HepG2 (cell line): Measurements from ENCODE around the gene NCOR2. TPM values are rescaled to one million over a fixed set of nuclear protein-coding genes. Genes with fewer than 3 reads are reported as not detected.

Experiments used
- BATF2 ChIP-seq: sonication (generic); formaldehyde crosslinking; IDR thresholded peaks from 2 replicates; pipeline ENCODE4 v1.8.0; 2022; ENCODE audit warnings: mild to moderate bottlenecking, missing genetic modification reagents, moderate library complexity
- BRF2 ChIP-seq: sonication (generic); formaldehyde crosslinking; IDR thresholded peaks from 2 replicates; pipeline ENCODE4 v1.8.1; 2022; ENCODE audit warnings: mild to moderate bottlenecking, missing genetic modification reagents
- CREM ChIP-seq, 2 experiments: sonication (generic) in 1 of 2; formaldehyde crosslinking in 1 of 2; IDR thresholded peaks; 2 replicates each; pipeline versions ENCODE4 v1.4.0 to v1.6.1; 2016 to 2020; ENCODE audit warnings: antibody characterized with exemption in 1 of 2, mild to moderate bottlenecking in 1 of 2, missing genetic modification reagents in 1 of 2
- CTCF ChIP-seq: sonication (generic); formaldehyde crosslinking; IDR thresholded peaks from 2 replicates; pipeline ENCODE4 v1.5.0; 2020; ENCODE audit warnings: mild to moderate bottlenecking, missing genetic modification reagents, moderate library complexity
- HNF4G ChIP-seq, 2 experiments: sonication (generic) in 1 of 2; formaldehyde crosslinking in 1 of 2; IDR thresholded peaks; 2 replicates each; pipeline versions ENCODE4 v1.4.0 to v1.6.1; 2011 to 2020; ENCODE audit warnings: borderline replicate concordance in 2 of 2, low read depth in 2 of 2, mild to moderate bottlenecking in 2 of 2, low read length in 1 of 2, missing genetic modification reagents in 1 of 2, moderate library complexity in 1 of 2
- IKZF1 ChIP-seq: fragments of 450-650 bp; IDR thresholded peaks from 2 replicates; pipeline ENCODE4 v1.7.1; 2016
- MLXIP ChIP-seq: sonication (generic); formaldehyde crosslinking; IDR thresholded peaks from 2 replicates; pipeline ENCODE4 v1.9.0; 2021; ENCODE audit warnings: missing genetic modification reagents, borderline replicate concordance
- RFX5 ChIP-seq: IDR thresholded peaks from 2 replicates; pipeline ENCODE4 v1.6.1; 2011; ENCODE audit warnings: low read depth, low read length, improper control_type of control experiment
- ZHX1 ChIP-seq: sonication (generic); formaldehyde crosslinking; IDR thresholded peaks from 2 replicates; pipeline ENCODE4 v1.8.1; 2022; ENCODE audit warnings: low read depth, mild to moderate bottlenecking, missing genetic modification reagents
- ZNF251 ChIP-seq: sonication (generic); formaldehyde crosslinking; IDR thresholded peaks from 2 replicates; pipeline ENCODE4 v1.9.0; 2021; ENCODE audit warnings: mild to moderate bottlenecking, missing genetic modification reagents
- ZNF292 ChIP-seq: sonication (generic); formaldehyde crosslinking; IDR thresholded peaks from 2 replicates; pipeline ENCODE4 v1.8.1; 2022; ENCODE audit warnings: mild to moderate bottlenecking, low read depth, missing genetic modification reagents, borderline replicate concordance
- ZNF740 ChIP-seq: sonication (generic); formaldehyde crosslinking; IDR thresholded peaks from 2 replicates; pipeline ENCODE4 v1.4.0; 2020; ENCODE audit warnings: missing genetic modification reagents
- ZNF770 ChIP-seq: sonication (generic); formaldehyde crosslinking; IDR thresholded peaks from 2 replicates; pipeline ENCODE4 v1.5.0; 2020; ENCODE audit warnings: mild to moderate bottlenecking, missing genetic modification reagents
- ZNF772 ChIP-seq: sonication (generic); formaldehyde crosslinking; IDR thresholded peaks from 2 replicates; pipeline ENCODE4 v1.5.0; 2020; ENCODE audit warnings: mild to moderate bottlenecking, missing genetic modification reagents
- polyA plus RNA-seq, 8 experiments: library from polyadenylated mRNA; depleted of rRNA in 3 of 8; stranded (reverse) in 7 of 8; unstranded in 1 of 8; fragments of >200 nt; fragmentation: Illumina TruSeq in 4 of 8; extraction: Trizol in 4 of 8; gene quantifications; 2 replicates each; pipeline versions ENCODE4 v1.2.1 to v1.2.3, GENCODE V29; 2011 to 2016; ENCODE audit warnings: low read depth in 4 of 8, missing spikeins in 1 of 8, mixed read lengths in 1 of 8; ENCODE audit not compliant: insufficient read depth in 1 of 8
- total RNA-seq, 5 experiments: library from RNA; depleted of rRNA; stranded (reverse); fragments of >200 nt; fragmentation: Illumina TruSeq; extraction: Trizol; gene quantifications; 2 replicates each; pipeline ENCODE4 v1.2.3, GENCODE V29; 2016; ENCODE audit warnings: low read depth in 1 of 5

NCOR2 gene
- total and polyA plus RNA-seq, 2 of the 13 experiments (the other 11 are each of a cell fraction or from before 2014, with no cell fraction given) = 4.5 to 5.7 TPM

GRCh38 chr12:124568431-124569374 lies 1.3 kb upstream of the NCOR2 start (continued):
- TF ChIP-seq CTCF (CRISPR knock-in tag) (peak; percentile 50), ZNF772 (CRISPR knock-in tag) (no peak), ZNF251 (CRISPR knock-in tag) (no peak), IKZF1 (no peak), ZHX1 (CRISPR knock-in tag) (no peak), CREM (IDR thresholded peaks at IDR 0.05) (no peak), CREM (CRISPR knock-in tag; IDR thresholded peaks at IDR 0.05) (no peak), ZNF740 (CRISPR knock-in tag) (peak; percentile 75; the same call in 1 of the 2 replicates), HNF4G (IDR thresholded peaks at IDR 0.05; ENCODE audit: borderline replicate concordance, low read depth, low read length) (no peak), HNF4G (CRISPR knock-in tag; IDR thresholded peaks at IDR 0.05; ENCODE audit: borderline replicate concordance, low read depth) (no peak), BATF2 (CRISPR knock-in tag) (no peak), ZNF770 (CRISPR knock-in tag) (peak; percentile 55; the same call in 1 of the 2 replicates), ZNF292 (no peak), BRF2 (CRISPR knock-in tag) (no peak), RFX5 (no peak), MLXIP (CRISPR knock-in tag) (no peak)
